Sigmoid colon (tissue), 7 donors: Measurements from ENCODE around the gene ZNF281. TPM values are rescaled to one million over a fixed set of nuclear protein-coding genes. Genes with fewer than 3 reads are reported as not detected.

Source experiments
- DNase-seq: peaks from one replicate; pipeline ENCODE4 v3.0.0-alpha.2; 2019
- H3K27ac ChIP-seq, 4 donors: fragments of 200-600 bp; sonication (generic); one replicate each; pipeline ENCODE4 v1.5.1; 2016 to 2019; ENCODE audit warnings: mild to moderate bottlenecking in 1 of 4
- H3K27me3 ChIP-seq, 3 donors: fragments of 200-600 bp; sonication (generic); one replicate each; pipeline ENCODE4 v1.5.1; 2019; ENCODE audit warnings: mild to moderate bottlenecking in 1 of 3
- H3K36me3 ChIP-seq, 4 donors: fragments of 200-600 bp; sonication (generic); one replicate each; pipeline ENCODE4 v1.5.1; 2016 to 2019
- H3K4me1 ChIP-seq, 4 donors: fragments of 200-600 bp; sonication (generic); one replicate each; pipeline ENCODE4 v1.5.1; 2017 to 2019
- H3K4me3 ChIP-seq, 4 donors: fragments of 200-600 bp; sonication (generic); one replicate each; pipeline ENCODE4 v1.5.1; 2017 to 2019; ENCODE audit warnings: mild to moderate bottlenecking in 2 of 4, moderate library complexity in 1 of 4
- H3K9me3 ChIP-seq, 4 donors: fragments of 200-600 bp in 3 of 4; sonication (generic) in 3 of 4; one replicate each; pipeline versions ENCODE4 v1.5.1 to v1.6.1; 2013 to 2019
- EP300 ChIP-seq, 4 donors: sonication (generic); formaldehyde crosslinking; IDR thresholded peaks; one replicate each; pipeline ENCODE4 v1.6.1; 2017; ENCODE audit warnings: antibody characterized with exemption in 4 of 4
- POLR2A ChIP-seq, 2 donors: fragments of 450-650 bp; IDR thresholded peaks; one replicate each; pipeline ENCODE4 v1.6.1; 2016; ENCODE audit warnings: antibody characterized with exemption in 2 of 2, mild to moderate bottlenecking in 2 of 2, moderate library complexity in 2 of 2
- POLR2AphosphoS5 ChIP-seq, 4 donors: sonication (generic); formaldehyde crosslinking; IDR thresholded peaks; one replicate each; pipeline ENCODE4 v1.6.1; 2017; ENCODE audit warnings: antibody characterized with exemption in 4 of 4
- WGBS, 2 donors: extraction: QIAGEN DNeasy Blood & Tissue Kit; methylation state at CpG; one replicate each; pipeline ENCODE4 v1.1.7; 2013; 5-methylcytosine and 5-hydroxymethylcytosine counted together
- intact Hi-C: fragments of 100-400 bp; cut with DNase I; formaldehyde crosslinking; loops from one replicate; pipeline ENCODE4 v1.15.1; 2023
- polyA plus RNA-seq, 3 donors: library from polyadenylated mRNA; stranded (reverse); fragments of 200-250 nt; gene quantifications; one replicate each; pipeline ENCODE4 v1.2.3, GENCODE V29; 2013
- total RNA-seq, 4 donors: library from RNA; depleted of rRNA; stranded (reverse); fragments of >200 nt; gene quantifications; one replicate each; pipeline ENCODE4 v1.1.0, GENCODE V29; 2016
- TF ChIP-seq, protein P1 (sequence below), 4 experiments: fragments of 450-650 bp in 3 of 4; fragments of 200-600 bp in 1 of 4; IDR thresholded peaks; one replicate each; pipeline ENCODE4 v1.5.1; 2016 to 2019; ENCODE audit warnings: antibody characterized with exemption in 4 of 4, mild to moderate bottlenecking in 3 of 4, moderate library complexity in 2 of 4
- donor health status: healthy with polysubstance abuse.
- donor health status: Bipolar disorder and iron deficiency.
- donor health status: healthy.

The ZNF281 gene
- total and polyA plus RNA-seq, 7 donors: 2.1 to 16.4 (median 13.2) TPM

- Histone ChIP-seq H3K27me3 (no peaks in the 10 kb centered on the region), H3K36me3 (peaks cover 0 to 8% (median 0%) of the 10 kb centered on the region in 4 donors), H3K4me3 (no peak overlapping the region), H3K4me1 (peaks cover 0 to 32% (median 15%) of the 10 kb centered on the region in 4 donors), H3K9me3 (no peaks in the 10 kb centered on the region), H3K27ac (no peak overlapping the region)
- DNase-seq: no peak
- TF ChIP-seq EP300 (IDR thresholded peaks at IDR 0.05): no peak
- no peak for TF ChIP-seq POLR2A (IDR thresholded peaks at IDR 0.05)
- TF ChIP-seq POLR2AphosphoS5 (IDR thresholded peaks at IDR 0.05): no peak
- TF ChIP-seq, protein P1, sequence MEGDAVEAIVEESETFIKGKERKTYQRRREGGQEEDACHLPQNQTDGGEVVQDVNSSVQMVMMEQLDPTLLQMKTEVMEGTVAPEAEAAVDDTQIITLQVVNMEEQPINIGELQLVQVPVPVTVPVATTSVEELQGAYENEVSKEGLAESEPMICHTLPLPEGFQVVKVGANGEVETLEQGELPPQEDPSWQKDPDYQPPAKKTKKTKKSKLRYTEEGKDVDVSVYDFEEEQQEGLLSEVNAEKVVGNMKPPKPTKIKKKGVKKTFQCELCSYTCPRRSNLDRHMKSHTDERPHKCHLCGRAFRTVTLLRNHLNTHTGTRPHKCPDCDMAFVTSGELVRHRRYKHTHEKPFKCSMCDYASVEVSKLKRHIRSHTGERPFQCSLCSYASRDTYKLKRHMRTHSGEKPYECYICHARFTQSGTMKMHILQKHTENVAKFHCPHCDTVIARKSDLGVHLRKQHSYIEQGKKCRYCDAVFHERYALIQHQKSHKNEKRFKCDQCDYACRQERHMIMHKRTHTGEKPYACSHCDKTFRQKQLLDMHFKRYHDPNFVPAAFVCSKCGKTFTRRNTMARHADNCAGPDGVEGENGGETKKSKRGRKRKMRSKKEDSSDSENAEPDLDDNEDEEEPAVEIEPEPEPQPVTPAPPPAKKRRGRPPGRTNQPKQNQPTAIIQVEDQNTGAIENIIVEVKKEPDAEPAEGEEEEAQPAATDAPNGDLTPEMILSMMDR (IDR thresholded peaks at IDR 0.05): no peak
- intact Hi-C loops: no loop called here
- 79 to 80% methylated on average over 2 of the region's 2 CpGs for WGBS, 2 donors
Measured at GRCh38 chr1:200400556-200400955, 9.3 kb downstream of the ZNF281 start.

DNA sequence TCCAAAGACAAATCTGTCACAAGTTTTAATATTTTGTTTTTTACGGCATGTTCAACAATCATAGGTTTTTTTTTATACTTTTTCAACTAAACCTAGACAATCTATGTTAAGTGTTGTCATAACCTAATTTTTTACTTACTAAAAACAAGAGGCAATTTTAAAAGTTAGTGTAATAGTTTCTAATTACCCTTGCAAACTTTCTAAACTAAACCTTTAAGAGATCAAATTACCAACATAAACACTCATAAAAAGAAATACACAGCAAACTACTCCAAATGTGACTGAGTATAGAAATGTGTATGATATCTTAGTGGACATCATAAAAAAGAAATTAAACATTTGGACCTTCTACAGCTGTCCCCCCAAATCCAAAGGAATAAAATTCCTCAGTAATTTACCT is 10.0 kb downstream of the ZNF281 start:
- H3K4me1 ChIP-seq: peaks cover 0 to 25% (median 9%) of the 10 kb centered on the region in 4 donors
- H3K9me3 ChIP-seq: no peaks in the 10 kb centered on the region
- no peak overlapping the region for H3K4me3 ChIP-seq
- H3K27me3 ChIP-seq: no peaks in the 10 kb centered on the region
- WGBS, 2 donors: 97 to 99% methylated on average over 1 of the region's 1 CpG
- no peak overlapping the region for H3K27ac ChIP-seq
- intact Hi-C loops: no loop called here
- TF ChIP-seq, protein P1 (IDR thresholded peaks at IDR 0.05): no peak
- TF ChIP-seq POLR2A (IDR thresholded peaks at IDR 0.05) (no peak), POLR2AphosphoS5 (IDR thresholded peaks at IDR 0.05) (no peak), EP300 (IDR thresholded peaks at IDR 0.05) (no peak)
- H3K36me3 ChIP-seq: peaks cover 0 to 8% (median 0%) of the 10 kb centered on the region in 4 donors
- DNase-seq: no peak

GRCh38 chr1:200398373-200398772 is 11.5 kb downstream of the ZNF281 start:
- DNase-seq: no peak
- H3K9me3 ChIP-seq: no peaks in the 10 kb centered on the region
- peaks cover 0 to 16% (median 6%) of the 10 kb centered on the region in 4 donors for H3K4me1 ChIP-seq
- H3K4me3 ChIP-seq: no peak overlapping the region
- 95 to 98% methylated on average over 1 of the region's 1 CpG for WGBS, 2 donors
- H3K27ac ChIP-seq: no peak overlapping the region
- intact Hi-C loops: no loop called here
- TF ChIP-seq, protein P1 (IDR thresholded peaks at IDR 0.05): no peak
- no peak for TF ChIP-seq POLR2A (IDR thresholded peaks at IDR 0.05)
- TF ChIP-seq POLR2AphosphoS5 (IDR thresholded peaks at IDR 0.05): no peak
- no peak for TF ChIP-seq EP300 (IDR thresholded peaks at IDR 0.05)
- H3K27me3 ChIP-seq: no peaks in the 10 kb centered on the region
- no peaks in the 10 kb centered on the region for H3K36me3 ChIP-seq

DNA sequence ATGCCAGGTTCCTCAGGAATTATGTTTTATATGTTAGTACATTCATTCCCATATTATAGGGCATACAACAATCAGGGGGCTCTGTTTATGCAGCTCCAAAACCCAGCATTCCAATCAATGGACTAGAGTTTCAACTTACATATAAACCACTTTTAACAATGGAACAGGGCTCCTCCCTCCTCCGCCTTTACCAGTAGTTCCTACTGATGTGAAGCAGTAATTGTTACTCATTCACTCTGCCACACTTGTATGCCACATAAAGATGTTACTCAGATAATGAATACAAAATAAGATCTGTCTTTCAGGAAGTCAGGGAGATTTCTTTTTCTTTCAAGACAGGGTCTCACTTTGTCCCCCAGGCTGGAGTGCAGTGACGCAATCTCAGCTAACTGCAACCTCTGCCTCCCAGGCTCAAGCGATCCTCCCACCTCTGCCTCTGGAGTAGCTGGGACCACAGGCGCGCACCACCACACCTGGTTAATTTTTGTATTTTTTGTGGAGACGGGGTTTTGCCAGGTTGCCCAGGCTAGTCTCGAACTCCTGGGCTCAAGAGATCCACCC is 17.1 kb downstream of the ZNF281 start:
- WGBS, 2 donors: 90 to 95% methylated on average over 7 of the region's 7 CpGs
- intact Hi-C loops: no loop called here
- TF ChIP-seq POLR2A (IDR thresholded peaks at IDR 0.05) (no peak), EP300 (IDR thresholded peaks at IDR 0.05) (no peak), POLR2AphosphoS5 (IDR thresholded peaks at IDR 0.05) (no peak)
- TF ChIP-seq, protein P1 (IDR thresholded peaks at IDR 0.05): no peak
- Histone ChIP-seq H3K36me3 (no peaks in the 10 kb centered on the region), H3K4me3 (no peak overlapping the region), H3K27ac (no peak overlapping the region), H3K9me3 (no peaks in the 10 kb centered on the region), H3K4me1 (peaks cover 0 to 14% (median 7%) of the 10 kb centered on the region in 4 donors), H3K27me3 (no peaks in the 10 kb centered on the region)
- DNase-seq: no peak

DNA sequence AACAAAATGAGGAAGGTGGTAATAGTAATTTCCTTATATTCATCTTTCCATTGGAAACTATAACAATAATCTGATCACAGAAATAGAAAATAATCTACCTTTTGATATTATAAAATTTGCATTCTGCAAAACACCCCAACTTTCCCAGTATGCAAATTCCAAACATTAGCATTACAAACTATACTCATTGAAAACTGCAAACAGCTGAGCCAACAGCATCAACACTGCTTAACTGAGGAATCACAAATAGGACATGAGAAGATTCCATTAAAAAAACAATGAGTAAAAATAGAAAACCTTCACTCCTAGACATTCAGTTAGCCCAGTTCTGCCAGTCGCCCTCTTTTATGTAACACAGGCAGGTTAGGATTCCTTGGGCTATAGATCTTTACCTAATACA is 18.1 kb downstream of the ZNF281 start:
- peak overlapping the region in 1 of 4 donors; percentile 13 for H3K27ac ChIP-seq
- intact Hi-C loops: no loop called here
- H3K4me3 ChIP-seq: no peak overlapping the region
- peaks cover 0 to 14% (median 7%) of the 10 kb centered on the region in 4 donors for H3K4me1 ChIP-seq
- no peaks in the 10 kb centered on the region for H3K9me3 ChIP-seq
- no peak for DNase-seq
- H3K36me3 ChIP-seq: no peaks in the 10 kb centered on the region
- TF ChIP-seq EP300 (IDR thresholded peaks at IDR 0.05): no peak
- TF ChIP-seq POLR2AphosphoS5 (IDR thresholded peaks at IDR 0.05): no peak
- TF ChIP-seq POLR2A (IDR thresholded peaks at IDR 0.05): no peak
- no peaks in the 10 kb centered on the region for H3K27me3 ChIP-seq
- 76 to 80% methylated on average over 1 of the region's 1 CpG for WGBS, 2 donors
